Gastroesophageal sphincter (tissue), 3 donors: Measurements from ENCODE around the gene GATAD2A.
A peak's percentile ranks its signal among the peaks of the same experiment; 100 is the strongest.

Experiments used
- POLR2A ChIP-seq, 2 donors: fragments of 450-650 bp; IDR thresholded peaks; one replicate each; pipeline ENCODE4 v1.6.1; 2017; ENCODE audit warnings: antibody characterized with exemption in 2 of 2, mild to moderate bottlenecking in 2 of 2, moderate library complexity in 1 of 2
- POLR2AphosphoS5 ChIP-seq: sonication (generic); formaldehyde crosslinking; IDR thresholded peaks from one replicate; pipeline ENCODE4 v1.6.1; 2017; ENCODE audit warnings: antibody characterized with exemption
- TF ChIP-seq, protein P1 (sequence below), 4 experiments: fragments of 200-600 bp in 2 of 4; fragments of 450-650 bp in 2 of 4; sonication (generic) in 1 of 4; IDR thresholded peaks; one replicate each; pipeline ENCODE4 v1.5.1; 2017 to 2019; ENCODE audit warnings: antibody characterized with exemption in 4 of 4, mild to moderate bottlenecking in 2 of 4, moderate library complexity in 2 of 4

DNA sequence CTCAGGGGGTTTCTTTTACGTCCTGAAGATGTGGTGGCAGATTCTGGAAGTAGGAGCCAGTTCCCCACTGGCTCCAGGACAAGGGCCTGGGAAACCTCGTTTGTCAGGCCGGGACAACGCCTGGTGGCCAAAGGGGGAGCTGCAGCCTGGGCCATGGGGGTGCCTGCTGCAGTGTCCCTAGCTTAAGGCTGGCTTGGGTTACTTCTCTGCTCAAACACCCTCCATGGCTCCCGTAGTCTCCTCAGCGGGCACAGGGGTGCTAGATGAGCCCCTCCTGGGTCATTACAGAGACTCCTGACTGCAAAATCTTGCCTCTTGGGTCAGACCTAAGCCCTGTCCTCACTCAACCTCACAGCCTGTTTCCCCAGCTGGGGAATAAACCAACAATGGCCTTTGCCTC, 147.3 kb downstream of the GATAD2A start:
- TF ChIP-seq, protein P1, sequence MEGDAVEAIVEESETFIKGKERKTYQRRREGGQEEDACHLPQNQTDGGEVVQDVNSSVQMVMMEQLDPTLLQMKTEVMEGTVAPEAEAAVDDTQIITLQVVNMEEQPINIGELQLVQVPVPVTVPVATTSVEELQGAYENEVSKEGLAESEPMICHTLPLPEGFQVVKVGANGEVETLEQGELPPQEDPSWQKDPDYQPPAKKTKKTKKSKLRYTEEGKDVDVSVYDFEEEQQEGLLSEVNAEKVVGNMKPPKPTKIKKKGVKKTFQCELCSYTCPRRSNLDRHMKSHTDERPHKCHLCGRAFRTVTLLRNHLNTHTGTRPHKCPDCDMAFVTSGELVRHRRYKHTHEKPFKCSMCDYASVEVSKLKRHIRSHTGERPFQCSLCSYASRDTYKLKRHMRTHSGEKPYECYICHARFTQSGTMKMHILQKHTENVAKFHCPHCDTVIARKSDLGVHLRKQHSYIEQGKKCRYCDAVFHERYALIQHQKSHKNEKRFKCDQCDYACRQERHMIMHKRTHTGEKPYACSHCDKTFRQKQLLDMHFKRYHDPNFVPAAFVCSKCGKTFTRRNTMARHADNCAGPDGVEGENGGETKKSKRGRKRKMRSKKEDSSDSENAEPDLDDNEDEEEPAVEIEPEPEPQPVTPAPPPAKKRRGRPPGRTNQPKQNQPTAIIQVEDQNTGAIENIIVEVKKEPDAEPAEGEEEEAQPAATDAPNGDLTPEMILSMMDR (IDR thresholded peaks at IDR 0.05) = peak in 1 of 4 experiments; percentile 38
- TF ChIP-seq POLR2AphosphoS5 (no peak), POLR2A (IDR thresholded peaks at IDR 0.05) (no peak)
